K562 (cell line): Measurements from ENCODE around the gene SRPK2. TPM values are rescaled to one million over a fixed set of nuclear protein-coding genes. Genes with fewer than 3 reads are reported as not detected.

Experiments
- ATAC-seq: fragments of 200-7000 bp; cut with Tn5 transposase; 3 replicates; pipeline ENCODE4 v1.9.1; 2020; ENCODE audit warnings: moderate library complexity
- BruUV-seq: library from RNA; stranded (reverse); fragments of 400-500 nt; replicated peaks from 2 replicates; lab custom pipeline; 2021; lab: Mats Ljungman, UMichigan
- CTCF ChIA-PET: fragments of 300-600 bp; formaldehyde crosslinking; extraction: SDS; loops from one replicate; lab custom pipeline; 2021; ENCODE audit warnings: low intra/inter-chr PET ratio; lab: Yijun Ruan, JAX
- POLR2A ChIA-PET: fragments of 300-600, 350-650 bp; sonication (Branson Sonifier 250); formaldehyde crosslinking; extraction: SDS; loops from one replicate; lab custom pipeline; 2021; ENCODE audit warnings: antibody characterized with exemption, inconsistent platforms; lab: Yijun Ruan, JAX
- DNase-seq, 4 experiments: peaks; one replicate each; pipeline versions ENCODE4 v3.0.0 to v3.0.0-alpha.2; 2011 to 2018; ENCODE audit warnings: low spot score in 3 of 4, mixed read lengths in 3 of 4; ENCODE audit errors: extremely low read depth in 1 of 4
- FAIRE-seq: peaks from 2 replicates; lab custom pipeline; 2011; peaks lifted over from hg19 to GRCh38; lab: Jason Lieb, UNC
- H2AFZ ChIP-seq: 2 replicates; pipeline ENCODE4 v1.6.0; 2011; ENCODE audit warnings: low read depth, low read length, control low read depth, inconsistent platforms
- H3K27ac ChIP-seq: fragments of 200-600 bp; 3 replicates; pipeline ENCODE4 v1.8.0; 2011; ENCODE audit warnings: low read depth, mild to moderate bottlenecking, control low read depth, inconsistent platforms, low read length, moderate library complexity, mixed read lengths; ENCODE audit errors: extremely low read depth
- H3K27me3 ChIP-seq, 2 experiments: fragments of 300-600 bp in 1 of 2; 2 replicates in 1 of 2; 3 replicates in 1 of 2; pipeline versions ENCODE4 v1.6.0 to v1.8.0; 2011; ENCODE audit warnings: inconsistent platforms in 2 of 2, low read length in 2 of 2, mild to moderate bottlenecking in 1 of 2, mixed read lengths in 1 of 2, moderate library complexity in 1 of 2; ENCODE audit not compliant: control insufficient read depth in 2 of 2, insufficient read depth in 2 of 2
- H3K36me3 ChIP-seq: fragments of 300-600 bp; 3 replicates; pipeline ENCODE4 v1.8.0; 2011; ENCODE audit warnings: mild to moderate bottlenecking, low read length, inconsistent platforms; ENCODE audit not compliant: control insufficient read depth, insufficient read depth
- H3K4me1 ChIP-seq, 2 experiments: fragments of 200-600 bp in 1 of 2; replicated peaks in 1 of 2; 2 replicates in 1 of 2; 3 replicates in 1 of 2; pipeline versions ENCODE4 v1.5.1 to v1.8.0; 2011; ENCODE audit warnings: inconsistent platforms in 2 of 2, low read length in 2 of 2, mild to moderate bottlenecking in 1 of 2, mixed read lengths in 1 of 2, moderate library complexity in 1 of 2; ENCODE audit not compliant: control insufficient read depth in 2 of 2, insufficient read depth in 2 of 2
- H3K4me2 ChIP-seq: 2 replicates; pipeline ENCODE4 v1.6.1; 2011; ENCODE audit warnings: low read length, control low read depth, inconsistent platforms, mixed read lengths; ENCODE audit not compliant: insufficient read depth
- H3K4me3 ChIP-seq: fragments of 200-600 bp; sonication (generic), shearing (Covaris generic); 2 replicates; pipeline ENCODE4 v1.5.1; 2016; ENCODE audit warnings: control low read depth, inconsistent platforms
- H3K79me2 ChIP-seq: fragments of 200-600 bp; 3 replicates; pipeline ENCODE4 v1.8.0; 2011; ENCODE audit warnings: low read length, inconsistent platforms; ENCODE audit not compliant: control insufficient read depth, insufficient read depth
- H3K9ac ChIP-seq, 2 experiments: 2 replicates each; pipeline versions ENCODE4 v1.6.0 to v1.6.1; 2011; ENCODE audit warnings: low read depth in 2 of 2, low read length in 2 of 2, control low read depth in 1 of 2, inconsistent platforms in 1 of 2, mild to moderate bottlenecking in 1 of 2, mixed read lengths in 1 of 2; ENCODE audit not compliant: insufficient read depth in 1 of 2
- H3K9me1 ChIP-seq: one replicate; pipeline ENCODE4 v1.6.0; 2011; ENCODE audit warnings: inconsistent platforms, mild to moderate bottlenecking, low read length, moderate library complexity; ENCODE audit not compliant: control insufficient read depth, insufficient read depth
- H3K9me3 ChIP-seq: replicated peaks from 2 replicates; pipeline ENCODE4 v1.5.1; 2011; ENCODE audit warnings: low read depth, low read length, inconsistent platforms; ENCODE audit not compliant: control insufficient read depth, insufficient read depth
- H4K20me1 ChIP-seq: replicated peaks from 2 replicates; pipeline ENCODE4 v1.6.1; 2011; ENCODE audit warnings: low read length, inconsistent platforms, mixed read lengths; ENCODE audit not compliant: control insufficient read depth, insufficient read depth
- CBX3 ChIP-seq, 2 experiments: IDR thresholded peaks; 1 replicate in 1 of 2; 2 replicates in 1 of 2; pipeline ENCODE4 v1.6.1; 2012; ENCODE audit warnings: inconsistent platforms in 2 of 2, low read length in 2 of 2, borderline replicate concordance in 1 of 2, control low read depth in 1 of 2
- E2F3 ChIP-seq: fragments of 250-450 bp; sonication (Bioruptor Pico); IDR thresholded peaks from 2 replicates; pipeline ENCODE4 v1.4.0; 2020; ENCODE audit warnings: mild to moderate bottlenecking
- GATAD2A ChIP-seq: fragments of 450-650 bp; IDR thresholded peaks from 2 replicates; pipeline ENCODE4 v1.6.1; 2017
- HNRNPUL1 ChIP-seq: fragments of 200-400 bp; formaldehyde crosslinking; IDR thresholded peaks from 2 replicates; pipeline ENCODE4 v1.6.1; 2017; ENCODE audit warnings: low read length
- POLR2A ChIP-seq: fragments of 450-650 bp; conservative IDR thresholded peaks from 2 replicates; pipeline ENCODE4 v1.6.1; 2016
- TRIM24 ChIP-seq, 2 experiments: fragments of 450-650 bp; IDR thresholded peaks; 2 replicates each; pipeline ENCODE4 v1.6.1; 2016
- ZBTB8A ChIP-seq: fragments of 450-650 bp; IDR thresholded peaks from 2 replicates; pipeline ENCODE4 v1.6.1; 2018; ENCODE audit warnings: mild to moderate bottlenecking, moderate library complexity; ENCODE audit not compliant: partially characterized antibody
- ZNF354B ChIP-seq: fragments of 250-450 bp; sonication (Bioruptor Pico); IDR thresholded peaks from 2 replicates; pipeline ENCODE4 v1.4.0; 2020
- ZNF384 ChIP-seq: IDR thresholded peaks from 2 replicates; pipeline ENCODE4 v1.6.1; 2012; ENCODE audit warnings: low read depth, low read length, improper control_type of control experiment
- ZNF41 ChIP-seq: fragments of 250-450 bp; sonication (Bioruptor Pico); conservative IDR thresholded peaks from 2 replicates; pipeline ENCODE4 v1.4.0; 2020; ENCODE audit warnings: mild to moderate bottlenecking
- ZNF766 ChIP-seq: fragments of 200-800 bp; sonication (Bioruptor generic); conservative IDR thresholded peaks from 2 replicates; pipeline ENCODE4 v1.6.1; 2016; ENCODE audit warnings: missing genetic modification characterization, missing compliant biosample characterization
- WGBS: fragments of 100-300 bp; shearing (Covaris generic); methylation state at CpG from one replicate; pipeline ENCODE4 v1.1.6; 2016; ENCODE audit warnings: low coverage, mixed read lengths; ENCODE audit not compliant: insufficient coverage; ENCODE audit errors: missing lambda C conversion rate; 5-methylcytosine and 5-hydroxymethylcytosine counted together
- in situ Hi-C: fragments of 300-500 bp; cut with MboI; formaldehyde crosslinking; loops from 4 replicates; pipeline ENCODE4 v1.15.0; 2018; ENCODE audit warnings: inconsistent platforms, mixed read lengths
- intact Hi-C: fragments of 100-400 bp; cut with micrococcal nuclease; formaldehyde crosslinking; loops from 2 replicates; pipeline ENCODE4 v1.14.2; 2022
- polyA plus RNA-seq, 8 experiments: library from polyadenylated mRNA; depleted of rRNA in 4 of 8; stranded (reverse) in 5 of 8; unstranded in 3 of 8; fragments of >200 nt; fragmentation: Nextera tagmentation in 2 of 8; fragmentation: Illumina TruSeq in 1 of 8; extraction: Ambion mirVana in 2 of 8; extraction: Trizol in 1 of 8; gene quantifications; 2 replicates each; pipeline versions ENCODE4 v1.2.1 to v1.2.3, GENCODE V29; 2011 to 2014; ENCODE audit warnings: inconsistent platforms in 1 of 8, missing spikeins in 1 of 8
- total RNA-seq, 7 experiments: library from RNA; depleted of rRNA in 6 of 7; stranded (reverse); fragments of >200 nt in 6 of 7; fragmentation: Illumina TruSeq in 2 of 7; extraction: Trizol in 2 of 7; gene quantifications; 2 replicates each; pipeline versions ENCODE4 v1.2.1 to v1.2.3, GENCODE V29; 2011 to 2021; ENCODE audit warnings: low replicate concordance in 1 of 7
- TF ChIP-seq, protein P1 (sequence below): fragments of 450-650 bp; conservative IDR thresholded peaks from 2 replicates; pipeline ENCODE4 v1.6.1; 2016; ENCODE audit warnings: missing genetic modification characterization, low read depth, mild to moderate bottlenecking, missing compliant biosample characterization, moderate library complexity
- TF ChIP-seq, protein P2 (sequence below): fragments of 450-650 bp; IDR thresholded peaks from 2 replicates; pipeline ENCODE4 v1.6.1; 2016; ENCODE audit warnings: antibody characterized with exemption

SRPK2 gene
- total and polyA plus RNA-seq, 9 of the 15 experiments (the other 6 are each of a cell fraction or from before 2014, with no cell fraction given), result 21.5 to 44.7 (median 33.3) TPM

DNA sequence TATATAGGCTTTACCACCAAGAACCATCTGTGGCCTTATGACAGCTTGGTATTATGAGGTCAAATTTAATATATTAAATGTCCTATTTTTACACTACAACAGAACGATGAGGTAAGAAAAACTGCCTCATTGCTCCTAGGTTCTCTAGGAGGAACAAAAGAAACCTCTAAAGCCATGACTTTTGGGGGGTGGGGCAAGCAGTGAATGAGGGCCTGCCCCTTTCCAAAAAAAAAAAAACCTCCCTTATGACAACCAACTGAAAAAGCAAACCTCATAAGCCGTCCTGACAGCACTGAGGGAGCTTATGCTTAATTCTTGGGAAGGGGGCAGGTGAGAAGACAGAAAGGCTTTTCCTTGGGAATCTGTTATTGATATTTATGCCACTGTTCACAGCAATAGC lies 258.1 kb downstream of the SRPK2 start:
- WGBS, result 55% methylated on average over 2 of the region's 2 CpGs
- in situ Hi-C loops, result no loop called here
- POLR2A ChIA-PET, result interaction anchor here (0.7 to 3.9 kb wide), 7 partner anchors 8 to 175 kb away, joined by 3 to 18 read pairs (median 4); no protein-coding TSS in a partner anchor

More for the DNA sequence above, 258.1 kb downstream of the SRPK2 start:
- Histone ChIP-seq H3K9ac (peak overlapping the region in 1 of 2 experiments; percentile 44; a peak in 2 of 4 replicates), H3K4me1 (peaks cover 13 to 22% of the 10 kb centered on the region in 2 experiments), H3K36me3 (peaks cover 39% of the 10 kb centered on the region), H3K9me1 (no peaks in the 10 kb centered on the region), H4K20me1 (no peaks in the 10 kb centered on the region), H2AFZ (peak overlapping the region; percentile 87), H3K27ac (peak overlapping the region; percentile 76), H3K4me2 (peak overlapping the region; percentile 55), H3K4me3 (no peak overlapping the region), H3K79me2 (peaks cover 13% of the 10 kb centered on the region; the same call in 1 of the 3 replicates), H3K27me3 (no peaks in the 10 kb centered on the region), H3K9me3 (peaks cover 5% of the 10 kb centered on the region; the same call in 1 of the 2 replicates)
- TF ChIP-seq POLR2A, result 0 out of 2 replicates have a peak, but pooled peaks have one; percentile 12
- TF ChIP-seq, protein P1, sequence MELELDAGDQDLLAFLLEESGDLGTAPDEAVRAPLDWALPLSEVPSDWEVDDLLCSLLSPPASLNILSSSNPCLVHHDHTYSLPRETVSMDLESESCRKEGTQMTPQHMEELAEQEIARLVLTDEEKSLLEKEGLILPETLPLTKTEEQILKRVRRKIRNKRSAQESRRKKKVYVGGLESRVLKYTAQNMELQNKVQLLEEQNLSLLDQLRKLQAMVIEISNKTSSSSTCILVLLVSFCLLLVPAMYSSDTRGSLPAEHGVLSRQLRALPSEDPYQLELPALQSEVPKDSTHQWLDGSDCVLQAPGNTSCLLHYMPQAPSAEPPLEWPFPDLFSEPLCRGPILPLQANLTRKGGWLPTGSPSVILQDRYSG (tag), result 0 out of 2 replicates have a peak, but pooled peaks have one; percentile 12
- TF ChIP-seq ZNF384, result peak; percentile 91
- no peak for TF ChIP-seq ZNF41 (CRISPR knock-in tag)
- TF ChIP-seq ZNF766, result peak; percentile 100
- TF ChIP-seq, protein P2, sequence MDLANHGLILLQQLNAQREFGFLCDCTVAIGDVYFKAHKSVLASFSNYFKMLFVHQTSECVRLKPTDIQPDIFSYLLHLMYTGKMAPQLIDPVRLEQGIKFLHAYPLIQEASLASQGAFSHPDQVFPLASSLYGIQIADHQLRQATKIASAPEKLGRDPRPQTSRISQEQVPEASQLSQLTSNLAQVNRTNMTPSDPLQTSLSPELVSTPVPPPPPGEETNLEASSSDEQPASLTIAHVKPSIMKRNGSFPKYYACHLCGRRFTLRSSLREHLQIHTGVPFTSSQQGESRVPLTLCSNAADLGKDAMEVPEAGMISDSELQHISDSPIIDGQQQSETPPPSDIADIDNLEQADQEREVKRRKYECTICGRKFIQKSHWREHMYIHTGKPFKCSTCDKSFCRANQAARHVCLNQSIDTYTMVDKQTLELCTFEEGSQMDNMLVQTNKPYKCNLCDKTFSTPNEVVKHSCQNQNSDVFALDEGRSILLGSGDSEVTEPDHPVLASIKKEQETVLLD, result 0 out of 2 replicates have a peak, but pooled peaks have one; percentile 3
- TF ChIP-seq GATAD2A, result no peak
- 0 out of 2 replicates have a peak, but pooled peaks have one; percentile 49 for TF ChIP-seq HNRNPUL1
- TF ChIP-seq ZNF354B (CRISPR knock-in tag), result no peak
- no peak for TF ChIP-seq ZBTB8A
- no peak for TF ChIP-seq TRIM24 (IDR thresholded peaks at IDR 0.05)
- 0 out of 3 replicates have a peak, but pooled peaks of 1 of the 2 experiments have one; percentile 4 for TF ChIP-seq CBX3 (IDR thresholded peaks at IDR 0.05; ENCODE audit: borderline replicate concordance in 1 of 2, low read length in 2 of 2)
- TF ChIP-seq E2F3 (CRISPR knock-in tag), result 0 out of 2 replicates have a peak, but pooled peaks have one; percentile 17
- ATAC-seq (peak; percentile 38), FAIRE-seq (no peak), DNase-seq (peak in 2 of 4 experiments; percentile 46 to 48)
- CTCF ChIA-PET, result no interaction called here
- BruUV-seq, result no TSS peak
- intact Hi-C loops, result loop anchor here (5.0 to 10.0 kb wide), 2 partner anchors 146 to 208 kb away; no protein-coding TSS in a partner anchor
